ENCODE measurements around the gene DBH. TPM values are rescaled to one million over a fixed set of nuclear protein-coding genes. Genes with fewer than 3 reads are reported as not detected.

Gene DBH
- total RNA-seq, 4 donors from 2014 or later: 0.19 TPM; not detected in 3

- no peak for TF ChIP-seq CTCF (IDR thresholded peaks at IDR 0.05)
- no peak for DNase-seq (ENCODE audit: low spot score)
- ATAC-seq (ENCODE audit: low FRiP score): no peak
Measured at GRCh38 chr9:133614056-133614455, 22.1 kb upstream of the DBH start.

- no peak for TF ChIP-seq CTCF (IDR thresholded peaks at IDR 0.05)
- DNase-seq (ENCODE audit: low spot score) (no peak), ATAC-seq (ENCODE audit: low FRiP score) (no peak)
Measured at GRCh38 chr9:133614678-133615077, 21.5 kb upstream of the DBH start.

- TF ChIP-seq CTCF (IDR thresholded peaks at IDR 0.05): no peak
Measured at GRCh38 chr9:133615186-133615585, 21.0 kb upstream of the DBH start.

GRCh38 chr9:133615606-133616188 is 20.5 kb upstream of the DBH start:
- TF ChIP-seq CTCF (IDR thresholded peaks at IDR 0.05): no peak
- ATAC-seq (ENCODE audit: low FRiP score) (no peak), DNase-seq (ENCODE audit: low spot score) (no peak)

More at GRCh38 chr9:133615186-133615585, 21.0 kb upstream of the DBH start:
- ATAC-seq (ENCODE audit: low FRiP score) (no peak), DNase-seq (ENCODE audit: low spot score) (no peak)

- no peak for TF ChIP-seq CTCF (IDR thresholded peaks at IDR 0.05)
- DNase-seq (ENCODE audit: low spot score) (no peak), ATAC-seq (ENCODE audit: low FRiP score) (no peak)
Measured at GRCh38 chr9:133616643-133617405, 19.3 kb upstream of the DBH start.

- DNase-seq (ENCODE audit: low spot score): no peak
- no peak for TF ChIP-seq CTCF (IDR thresholded peaks at IDR 0.05)
- no peak for ATAC-seq (ENCODE audit: low FRiP score)
Measured at GRCh38 chr9:133618726-133619125, 17.4 kb upstream of the DBH start.

- TF ChIP-seq CTCF (IDR thresholded peaks at IDR 0.05): no peak
- ATAC-seq (ENCODE audit: low FRiP score) (no peak), DNase-seq (ENCODE audit: low spot score) (no peak)
Measured at GRCh38 chr9:133619791-133620190, 16.4 kb upstream of the DBH start.

Measured in omental fat pad (tissue), 4 donors.